Choroid plexus epithelial cell (primary cell): ENCODE data around the gene ADGRF1.
"Not testable (repeated sequence)": the region's sequence is repeated elsewhere in the genome, so short reads cannot be mapped to it uniquely, and the experiment has no call there.

Experiments
- DNase-seq: peaks from one replicate; pipeline ENCODE4 v3.0.0-alpha.2; 2010; ENCODE audit warnings: low read depth
- H3K4me3 ChIP-seq: 2 replicates; pipeline ENCODE4 v1.5.1; 2011; ENCODE audit warnings: low read depth, mild to moderate bottlenecking, control low read depth, low read length, moderate library complexity
- CTCF ChIP-seq: conservative IDR thresholded peaks from 2 replicates; pipeline ENCODE4 v1.5.1; 2011; ENCODE audit warnings: low read depth, mild to moderate bottlenecking, control low read depth, inconsistent platforms, low read length, moderate library complexity

The ADGRF1 gene

GRCh38 chr6:47061309-47062300 lies 19.5 kb upstream of the ADGRF1 start:
- no peak for TF ChIP-seq CTCF
- DNase-seq, result peak; percentile 38
- H3K4me3 ChIP-seq, result no peak overlapping the region

DNA sequence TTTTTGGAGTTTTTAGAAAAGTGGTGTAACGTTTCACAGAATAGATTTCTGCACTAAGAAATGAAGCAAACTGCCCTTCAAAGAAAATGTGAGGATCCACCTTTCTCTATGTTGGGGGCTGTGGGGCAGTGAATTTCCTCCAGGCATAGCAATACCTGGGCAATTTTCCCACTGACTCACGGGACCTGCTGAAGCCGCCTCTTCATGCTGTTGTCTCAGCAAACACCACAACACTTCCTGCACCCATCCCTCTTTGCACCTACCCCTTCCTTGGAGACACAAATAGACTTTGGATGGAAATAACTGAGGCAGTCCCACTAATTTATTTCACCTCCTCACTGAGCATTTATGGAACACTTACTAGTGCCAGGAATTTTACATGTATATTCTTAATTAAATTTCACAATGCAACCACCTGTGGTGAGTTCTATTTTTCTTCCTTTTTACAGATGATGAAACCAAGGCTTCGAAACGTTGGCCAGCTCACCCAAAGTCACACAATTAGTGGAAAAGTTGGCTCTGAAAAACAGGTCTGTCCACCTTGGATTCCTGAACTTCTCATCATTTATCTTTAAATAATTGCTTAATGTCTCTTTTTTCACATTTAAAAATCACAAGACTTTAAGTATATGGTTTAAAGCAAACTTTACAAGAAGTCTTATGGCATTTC lies 17.2 kb upstream of the ADGRF1 start:
- H3K4me3 ChIP-seq, result no peak overlapping the region
- DNase-seq, result no peak
- TF ChIP-seq CTCF, result no peak

GRCh38 chr6:47057830-47058540 lies 15.9 kb upstream of the ADGRF1 start:
- TF ChIP-seq CTCF, result no peak
- peak; percentile 68 for DNase-seq
- no peak overlapping the region for H3K4me3 ChIP-seq

GRCh38 chr6:47056832-47057231 lies 14.7 kb upstream of the ADGRF1 start:
- no peak for TF ChIP-seq CTCF
- DNase-seq, result no peak
- H3K4me3 ChIP-seq, result no peak overlapping the region

GRCh38 chr6:47054302-47054701 lies 12.2 kb upstream of the ADGRF1 start:
- not testable (repeated sequence) for H3K4me3 ChIP-seq, DNase-seq

- no peak for TF ChIP-seq CTCF
- DNase-seq, result no peak
- no peak overlapping the region for H3K4me3 ChIP-seq
These were observed 6.5 kb upstream of the ADGRF1 start for GRCh38 chr6:47048638-47049037.
